Gastroesophageal sphincter (tissue), 3 donors: ENCODE data around the gene ISL1.

Experiments
- CTCF ChIP-seq, 4 experiments: fragments of 200-600 bp in 2 of 4; fragments of 450-650 bp in 2 of 4; sonication (generic) in 1 of 4; IDR thresholded peaks; one replicate each; pipeline ENCODE4 v1.5.1; 2017 to 2019; ENCODE audit warnings: antibody characterized with exemption in 4 of 4, mild to moderate bottlenecking in 2 of 4, moderate library complexity in 2 of 4
- POLR2AphosphoS5 ChIP-seq: sonication (generic); formaldehyde crosslinking; IDR thresholded peaks from one replicate; pipeline ENCODE4 v1.6.1; 2017; ENCODE audit warnings: antibody characterized with exemption

DNA sequence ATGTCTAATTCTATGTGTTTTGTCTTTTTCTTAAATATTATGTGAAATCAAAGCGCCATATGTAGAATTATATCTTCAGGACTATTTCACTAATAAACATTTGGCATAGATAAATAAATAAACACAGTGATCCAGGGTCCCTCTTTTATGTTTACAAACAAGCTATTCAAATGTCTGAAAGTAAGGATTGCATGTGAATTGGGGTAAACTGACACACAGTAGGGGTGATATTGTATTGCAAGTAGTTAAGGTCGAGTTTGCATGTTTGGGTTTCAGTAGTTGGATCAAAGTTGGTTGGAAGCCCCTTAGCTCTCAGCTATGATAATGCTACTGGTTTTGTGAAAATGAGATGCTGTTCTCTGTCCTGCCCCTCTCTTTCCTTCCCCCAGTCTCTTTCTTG lies 11.4 kb downstream of the ISL1 start:
- TF ChIP-seq CTCF (IDR thresholded peaks at IDR 0.05) (no peak), POLR2AphosphoS5 (no peak)
